IMR-90 (cell line): Measurements from ENCODE around the gene CUX1. TPM values are rescaled to one million over a fixed set of nuclear protein-coding genes. Genes with fewer than 3 reads are reported as not detected.

ENCODE experiments used
- ATAC-seq: fragments of 200-7000 bp; cut with Tn5 transposase; 2 replicates; pipeline ENCODE4 v1.9.1; 2020; ENCODE audit warnings: low read depth, mild to moderate bottlenecking, moderate library complexity
- BruUV-seq: library from RNA; stranded (reverse); fragments of 400-500 nt; replicated peaks from 2 replicates; lab custom pipeline; 2021; lab: Mats Ljungman, UMichigan
- CTCF ChIA-PET: fragments of 300-600 bp; formaldehyde crosslinking; extraction: SDS; loops from one replicate; lab custom pipeline; 2021; ENCODE audit warnings: antibody characterized with exemption; lab: Yijun Ruan, JAX
- POLR2A ChIA-PET: fragments of 300-600 bp; sonication (Branson Sonifier 250); formaldehyde crosslinking; loops from one replicate; lab custom pipeline; 2022; ENCODE audit warnings: antibody characterized with exemption; ENCODE audit not compliant: unreplicated experiment; lab: Charles Lee
- DNase-seq: peaks from one replicate; pipeline ENCODE4 v3.0.0; 2013
- H2AFZ ChIP-seq: replicated peaks from 2 replicates; pipeline ENCODE3; 2013; ENCODE audit warnings: low read length, mild to moderate bottlenecking; ENCODE audit not compliant: poor library complexity
- H2AK5ac ChIP-seq: 2 replicates; pipeline ENCODE4 v1.6.1; 2013; ENCODE audit warnings: low read depth, low read length, inconsistent platforms
- H2AK9ac ChIP-seq: replicated peaks from 2 replicates; pipeline ENCODE3; 2013; ENCODE audit warnings: mild to moderate bottlenecking, low read depth, low read length, moderate library complexity; ENCODE audit not compliant: poor library complexity
- H2BK120ac ChIP-seq: 2 replicates; pipeline ENCODE4 v1.6.1; 2013; ENCODE audit warnings: low read depth, low read length, inconsistent platforms
- H2BK15ac ChIP-seq: 3 replicates; pipeline ENCODE4 v1.6.1; 2013; ENCODE audit warnings: low read depth, low read length, inconsistent platforms
- H2BK20ac ChIP-seq: 2 replicates; pipeline ENCODE4 v1.6.1; 2013; ENCODE audit warnings: low read depth, mild to moderate bottlenecking, inconsistent platforms, low read length, moderate library complexity
- H2BK5ac ChIP-seq: 2 replicates; pipeline ENCODE4 v1.6.1; 2013; ENCODE audit warnings: mild to moderate bottlenecking, low read depth, low read length, inconsistent platforms; ENCODE audit not compliant: poor library complexity, severe bottlenecking
- H3K14ac ChIP-seq: replicated peaks from 2 replicates; pipeline ENCODE4 v1.6.1; 2013; ENCODE audit warnings: low read depth, low read length, inconsistent platforms
- H3K18ac ChIP-seq: 2 replicates; pipeline ENCODE4 v1.6.1; 2013; ENCODE audit warnings: low read depth, low read length, control low read depth
- H3K23ac ChIP-seq: 2 replicates; pipeline ENCODE4 v1.6.1; 2013; ENCODE audit warnings: low read depth, low read length, inconsistent platforms
- H3K27ac ChIP-seq: 2 replicates; pipeline ENCODE4 v1.5.1; 2013; ENCODE audit warnings: mild to moderate bottlenecking, control low read depth, low read length; ENCODE audit not compliant: insufficient read depth
- H3K27me3 ChIP-seq: 2 replicates; pipeline ENCODE4 v1.6.1; 2013; ENCODE audit warnings: low read length; ENCODE audit not compliant: control insufficient read depth, insufficient read depth
- H3K36me3 ChIP-seq: 2 replicates; pipeline ENCODE4 v1.6.1; 2013; ENCODE audit warnings: low read length, mixed read lengths; ENCODE audit not compliant: control insufficient read depth, insufficient read depth
- H3K4ac ChIP-seq: 2 replicates; pipeline ENCODE4 v1.6.1; 2013; ENCODE audit warnings: low read depth, low read length, inconsistent platforms
- H3K4me1 ChIP-seq: 2 replicates; pipeline ENCODE4 v1.6.1; 2013; ENCODE audit warnings: low read length, mixed read lengths; ENCODE audit not compliant: control insufficient read depth, insufficient read depth
- H3K4me2 ChIP-seq: 2 replicates; pipeline ENCODE4 v1.6.1; 2013; ENCODE audit warnings: low read depth, mild to moderate bottlenecking, control low read depth, low read length, moderate library complexity
- H3K4me3 ChIP-seq: 2 replicates; pipeline ENCODE4 v1.5.1; 2013; ENCODE audit warnings: low read depth, mild to moderate bottlenecking, control low read depth, low read length, moderate library complexity; ENCODE audit not compliant: insufficient read depth
- H3K56ac ChIP-seq: 2 replicates; pipeline ENCODE4 v1.6.1; 2013; ENCODE audit warnings: low read length, inconsistent platforms; ENCODE audit not compliant: insufficient read depth; ENCODE audit errors: extremely low read depth
- H3K79me1 ChIP-seq, 2 experiments: 2 replicates each; pipeline ENCODE4 v1.6.1; 2013; ENCODE audit warnings: low read length in 2 of 2, inconsistent platforms in 1 of 2, low read depth in 1 of 2
- H3K9ac ChIP-seq: 2 replicates; pipeline ENCODE4 v1.6.1; 2013; ENCODE audit warnings: low read depth, low read length, control low read depth
- H3K9me1 ChIP-seq: 2 replicates; pipeline ENCODE4 v1.6.1; 2013; ENCODE audit warnings: low read length, inconsistent platforms; ENCODE audit not compliant: insufficient read depth
- H3K9me3 ChIP-seq: 2 replicates; pipeline ENCODE4 v1.6.1; 2013; ENCODE audit warnings: low read length; ENCODE audit not compliant: control insufficient read depth, insufficient read depth
- H4K20me1 ChIP-seq: 2 replicates; pipeline ENCODE4 v1.6.1; 2013; ENCODE audit warnings: low read length, inconsistent platforms; ENCODE audit not compliant: insufficient read depth
- H4K5ac ChIP-seq: 2 replicates; pipeline ENCODE4 v1.6.1; 2013; ENCODE audit warnings: mild to moderate bottlenecking, low read depth, low read length, control low read depth
- H4K8ac ChIP-seq, 2 experiments: 2 replicates each; pipeline ENCODE4 v1.6.1; 2013; ENCODE audit warnings: low read depth in 2 of 2, low read length in 2 of 2, control low read depth in 1 of 2, inconsistent platforms in 1 of 2
- H4K91ac ChIP-seq: 2 replicates; pipeline ENCODE4 v1.6.1; 2013; ENCODE audit warnings: low read depth, low read length, inconsistent platforms; ENCODE audit not compliant: insufficient read depth
- BHLHE40 ChIP-seq: fragments of 150-350 bp; IDR thresholded peaks from 2 replicates; pipeline ENCODE4 v1.6.1; 2016; ENCODE audit warnings: mild to moderate bottlenecking, low read depth, low read length
- CEBPB ChIP-seq: IDR thresholded peaks from 2 replicates; pipeline ENCODE4 v1.6.1; 2012; ENCODE audit warnings: low read depth, low read length, improper control_type of control experiment
- CHD1 ChIP-seq: IDR thresholded peaks from 2 replicates; pipeline ENCODE4 v1.6.1; 2012; ENCODE audit warnings: low read depth, low read length, improper control_type of control experiment
- FOS ChIP-seq: fragments of 150-350 bp; IDR thresholded peaks from 2 replicates; pipeline ENCODE4 v1.6.1; 2016; ENCODE audit warnings: low read depth, low read length
- MAZ ChIP-seq: IDR thresholded peaks from 2 replicates; pipeline ENCODE4 v1.6.1; 2012; ENCODE audit warnings: low read depth, mild to moderate bottlenecking, low read length, improper control_type of control experiment, moderate library complexity, borderline replicate concordance
- MXI1 ChIP-seq: IDR thresholded peaks from 2 replicates; pipeline ENCODE4 v1.6.1; 2012; ENCODE audit warnings: low read depth, mild to moderate bottlenecking, low read length, moderate library complexity, borderline replicate concordance
- NFE2L2 ChIP-seq: fragments of 150-350 bp; IDR thresholded peaks from 2 replicates; pipeline ENCODE4 v1.6.1; 2016; ENCODE audit warnings: low read depth, mild to moderate bottlenecking, low read length
- RAD21 ChIP-seq: IDR thresholded peaks from 2 replicates; pipeline ENCODE4 v1.6.1; 2012; ENCODE audit warnings: low read length, improper control_type of control experiment
- RCOR1 ChIP-seq: IDR thresholded peaks from 2 replicates; pipeline ENCODE4 v1.6.1; 2012; ENCODE audit warnings: mild to moderate bottlenecking, low read length, improper control_type of control experiment; ENCODE audit not compliant: insufficient replicate concordance
- RFX5 ChIP-seq: IDR thresholded peaks from 2 replicates; pipeline ENCODE4 v1.8.0; 2012; ENCODE audit warnings: low read depth, mild to moderate bottlenecking, low read length, moderate library complexity
- SMC3 ChIP-seq: fragments of 150-350 bp; IDR thresholded peaks from 2 replicates; pipeline ENCODE4 v1.6.1; 2016; ENCODE audit warnings: low read depth, mild to moderate bottlenecking, antibody characterized with exemption, low read length, moderate library complexity
- WGBS, 2 experiments: methylation state at CpG; one replicate each; pipeline versions ENCODE4 v1.1.5 to v1.1.7; 2013; ENCODE audit warnings: missing lambda C conversion rate in 2 of 2; ENCODE audit not compliant: insufficient read length in 1 of 2; ENCODE audit errors: extremely low coverage in 2 of 2; 5-methylcytosine and 5-hydroxymethylcytosine counted together
- dilution Hi-C: fragments of 300-500 bp; cut with HindIII; formaldehyde crosslinking; loops from one replicate; pipeline ENCODE4 v1.14.3; 2018; ENCODE audit warnings: low sequenced_read_pairs; ENCODE audit not compliant: unreplicated experiment
- in situ Hi-C: fragments of 300-500 bp; cut with MboI; formaldehyde crosslinking; loops from 3 replicates; pipeline ENCODE4 v1.14.3; 2019; ENCODE audit warnings: low sequenced_read_pairs, inconsistent platforms, mixed read lengths
- intact Hi-C: fragments of 100-400 bp; cut with micrococcal nuclease; formaldehyde crosslinking; loops from 2 replicates; pipeline ENCODE4 v1.10.0; 2022
- polyA plus RNA-seq, 3 experiments: library from polyadenylated mRNA; depleted of rRNA; stranded (reverse); fragments of >200 nt; gene quantifications; 2 replicates each; pipeline ENCODE4 v1.2.3, GENCODE V29; 2012; ENCODE audit warnings: low replicate concordance in 1 of 3
- total RNA-seq: library from RNA; depleted of rRNA; stranded (reverse); fragments of >200 nt; gene quantifications from 2 replicates; pipeline ENCODE4 v1.2.3, GENCODE V29; 2012
- TF ChIP-seq, protein P1 (sequence below): conservative IDR thresholded peaks from 2 replicates; pipeline ENCODE4 v1.5.1; 2012; ENCODE audit warnings: mild to moderate bottlenecking, low read depth, low read length, improper control_type of control experiment
- TF ChIP-seq, protein P2 (sequence below): fragments of 150-350 bp; IDR thresholded peaks from 2 replicates; pipeline ENCODE4 v1.6.1; 2017; ENCODE audit warnings: mild to moderate bottlenecking, antibody characterized with exemption, low read length, low read depth

The CUX1 gene
- total and polyA plus RNA-seq, 2 of the 4 experiments (the other 2 are of a cell fraction): 19.7 to 46.4 TPM

DNA sequence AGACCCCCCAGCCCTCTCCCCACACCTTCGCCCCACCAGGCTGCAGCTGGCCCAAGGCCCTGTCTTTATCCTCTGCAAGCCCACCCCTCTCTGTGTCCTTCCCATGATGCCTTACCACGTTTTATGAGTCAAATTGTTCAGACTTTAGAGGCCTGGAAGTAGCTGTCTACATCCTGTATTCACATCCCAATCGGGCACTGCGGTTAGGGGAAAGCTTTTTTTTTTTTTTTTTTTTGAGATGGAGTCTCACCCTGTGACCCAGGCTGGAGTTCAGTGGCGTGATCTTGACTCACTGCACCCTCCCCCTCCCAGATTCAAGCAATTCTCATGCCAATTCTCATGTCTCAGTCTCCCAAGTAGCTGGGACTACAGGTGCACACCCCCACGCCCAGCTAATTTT is 347.7 kb downstream of the CUX1 start:
- H3K4me3 ChIP-seq: no peak overlapping the region
- no peak overlapping the region for H3K4me2 ChIP-seq
- H2AFZ ChIP-seq: no peak overlapping the region
- H2BK5ac ChIP-seq: no peak overlapping the region
- no peak for TF ChIP-seq NFE2L2
- TF ChIP-seq CEBPB: no peak
- no peak for TF ChIP-seq RCOR1
- TF ChIP-seq RFX5: no peak
- TF ChIP-seq, protein P1, sequence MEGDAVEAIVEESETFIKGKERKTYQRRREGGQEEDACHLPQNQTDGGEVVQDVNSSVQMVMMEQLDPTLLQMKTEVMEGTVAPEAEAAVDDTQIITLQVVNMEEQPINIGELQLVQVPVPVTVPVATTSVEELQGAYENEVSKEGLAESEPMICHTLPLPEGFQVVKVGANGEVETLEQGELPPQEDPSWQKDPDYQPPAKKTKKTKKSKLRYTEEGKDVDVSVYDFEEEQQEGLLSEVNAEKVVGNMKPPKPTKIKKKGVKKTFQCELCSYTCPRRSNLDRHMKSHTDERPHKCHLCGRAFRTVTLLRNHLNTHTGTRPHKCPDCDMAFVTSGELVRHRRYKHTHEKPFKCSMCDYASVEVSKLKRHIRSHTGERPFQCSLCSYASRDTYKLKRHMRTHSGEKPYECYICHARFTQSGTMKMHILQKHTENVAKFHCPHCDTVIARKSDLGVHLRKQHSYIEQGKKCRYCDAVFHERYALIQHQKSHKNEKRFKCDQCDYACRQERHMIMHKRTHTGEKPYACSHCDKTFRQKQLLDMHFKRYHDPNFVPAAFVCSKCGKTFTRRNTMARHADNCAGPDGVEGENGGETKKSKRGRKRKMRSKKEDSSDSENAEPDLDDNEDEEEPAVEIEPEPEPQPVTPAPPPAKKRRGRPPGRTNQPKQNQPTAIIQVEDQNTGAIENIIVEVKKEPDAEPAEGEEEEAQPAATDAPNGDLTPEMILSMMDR: no peak
- TF ChIP-seq SMC3: no peak
- TF ChIP-seq, protein P2, sequence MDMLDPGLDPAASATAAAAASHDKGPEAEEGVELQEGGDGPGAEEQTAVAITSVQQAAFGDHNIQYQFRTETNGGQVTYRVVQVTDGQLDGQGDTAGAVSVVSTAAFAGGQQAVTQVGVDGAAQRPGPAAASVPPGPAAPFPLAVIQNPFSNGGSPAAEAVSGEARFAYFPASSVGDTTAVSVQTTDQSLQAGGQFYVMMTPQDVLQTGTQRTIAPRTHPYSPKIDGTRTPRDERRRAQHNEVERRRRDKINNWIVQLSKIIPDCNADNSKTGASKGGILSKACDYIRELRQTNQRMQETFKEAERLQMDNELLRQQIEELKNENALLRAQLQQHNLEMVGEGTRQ: no peak
- no peak for TF ChIP-seq CHD1
- TF ChIP-seq BHLHE40: no peak
- no peak for TF ChIP-seq FOS
- TF ChIP-seq MXI1: no peak
- TF ChIP-seq MAZ: no peak
- no peak for TF ChIP-seq RAD21
- no peak overlapping the region for H3K18ac ChIP-seq
- H3K27me3 ChIP-seq: no peaks in the 10 kb centered on the region
- no peak overlapping the region for H3K23ac ChIP-seq
- H4K20me1 ChIP-seq: no peaks in the 10 kb centered on the region; the same call in 1 of the 2 replicates
- no peaks in the 10 kb centered on the region for H3K9me3 ChIP-seq
- no peak for ATAC-seq
- H3K27ac ChIP-seq: no peak overlapping the region
- H3K9ac ChIP-seq: no peak overlapping the region
- WGBS, 2 experiments: no CpG with 5 or more reads among the region's 6 CpGs
- intact Hi-C loops (no loop called here), in situ Hi-C loops (no loop called here), dilution Hi-C loops (no loop called here)
- no peak overlapping the region for H2BK120ac ChIP-seq
- no peak overlapping the region for H2AK9ac ChIP-seq
- no peak for DNase-seq
- peaks cover 16% of the 10 kb centered on the region for H3K36me3 ChIP-seq
- peaks cover 10% of the 10 kb centered on the region for H3K9me1 ChIP-seq
- no peak overlapping the region for H3K14ac ChIP-seq
- no peak overlapping the region for H4K8ac ChIP-seq
- no peak overlapping the region for H2AK5ac ChIP-seq
- no peak overlapping the region for H4K91ac ChIP-seq
- no TSS peak for BruUV-seq
- H3K79me1 ChIP-seq: peaks cover 0 to 16% of the 10 kb centered on the region in 2 experiments; a peak in 2 of 4 replicates
- H3K4me1 ChIP-seq: peaks cover 5% of the 10 kb centered on the region
- CTCF ChIA-PET: no interaction called here
- no peak overlapping the region for H3K56ac ChIP-seq
- H2BK20ac ChIP-seq: no peak overlapping the region
- H4K5ac ChIP-seq: no peak overlapping the region
- POLR2A ChIA-PET: interaction anchor here (0.6 kb wide), 1 partner anchor 276 kb away, joined by 3 read pairs; no protein-coding TSS in a partner anchor
- H2BK15ac ChIP-seq: no peak overlapping the region
- no peak overlapping the region for H3K4ac ChIP-seq
